HCT116 (cell line): ENCODE measurements around the gene MDH1. TPM values are rescaled to one million over a fixed set of nuclear protein-coding genes. Genes with fewer than 3 reads are reported as not detected.

Experiments
- ATAC-seq: fragments of 200-7000 bp; cut with Tn5 transposase; 2 replicates; pipeline ENCODE4 v1.9.1; 2020; ENCODE audit warnings: mild to moderate bottlenecking, moderate library complexity
- BruUV-seq: library from RNA; stranded (reverse); fragments of 400-500 nt; replicated peaks from 2 replicates; lab custom pipeline; 2021; lab: Mats Ljungman, UMichigan
- CTCF ChIA-PET: fragments of 300-600 bp; sonication (Branson Sonifier 250); formaldehyde crosslinking; loops from one replicate; lab custom pipeline; 2021; ENCODE audit warnings: antibody characterized with exemption; lab: Charles Lee
- POLR2A ChIA-PET: fragments of 300-600, 350-600 bp; sonication (Branson Sonifier 250); formaldehyde crosslinking; loops from one replicate; lab custom pipeline; 2021; ENCODE audit warnings: antibody characterized with exemption; lab: Charles Lee
- RAD21 ChIA-PET, 2 experiments: fragments of 300-600 bp; sonication (Branson Sonifier 250); formaldehyde crosslinking; loops; one replicate each; lab custom pipeline; 2023; ENCODE audit warnings: low total read pairs in 2 of 2; ENCODE audit not compliant: uncharacterized antibody in 2 of 2, unreplicated experiment in 2 of 2, low non-redundant PET in 1 of 2; lab: Charles Lee
- DNase-seq: peaks from one replicate; pipeline ENCODE4 v3.0.0-alpha.2; 2010; ENCODE audit warnings: low read depth, low spot score
- H2AFZ ChIP-seq: fragments of 200-600 bp; shearing (Covaris generic), sonication (generic); 2 replicates; pipeline ENCODE4 v1.6.1; 2017; ENCODE audit warnings: low read depth, mixed run types, mixed read lengths, antibody characterized with exemption, low read length; ENCODE audit not compliant: poor library complexity, severe bottlenecking
- H3K27ac ChIP-seq: 2 replicates; pipeline ENCODE4 v1.5.1; 2012; ENCODE audit warnings: low read depth, low read length
- H3K27me3 ChIP-seq: fragments of 200-600 bp; sonication (generic); 2 replicates; pipeline ENCODE4 v1.6.1; 2016; ENCODE audit warnings: mixed run types, low read length, mixed read lengths; ENCODE audit not compliant: insufficient read depth
- H3K36me3 ChIP-seq, 2 experiments: fragments of 200-500 bp in 1 of 2; fragments of 200-600 bp in 1 of 2; sonication (Bioruptor generic) in 1 of 2; sonication (generic) in 1 of 2; 2 replicates each; pipeline versions ENCODE4 v1.5.1 to v1.6.1; 2014 to 2016; ENCODE audit warnings: low read length in 2 of 2, inconsistent platforms in 1 of 2, mixed read lengths in 1 of 2, mixed run types in 1 of 2; ENCODE audit not compliant: insufficient read depth in 2 of 2, control insufficient read depth in 1 of 2
- H3K4me1 ChIP-seq, 2 experiments: fragments of 200-600 bp in 1 of 2; sonication (generic) in 1 of 2; 2 replicates each; pipeline versions ENCODE4 v1.5.1 to v1.6.1; 2012 to 2017; ENCODE audit warnings: low read length in 2 of 2, inconsistent platforms in 1 of 2, mild to moderate bottlenecking in 1 of 2, mixed read lengths in 1 of 2, mixed run types in 1 of 2, moderate library complexity in 1 of 2; ENCODE audit not compliant: insufficient read depth in 2 of 2, control insufficient read depth in 1 of 2
- H3K4me2 ChIP-seq: fragments of 200-600 bp; sonication (generic); 2 replicates; pipeline ENCODE4 v1.6.1; 2017; ENCODE audit warnings: mixed run types, low read length, mixed read lengths
- H3K4me3 ChIP-seq, 2 experiments: fragments of 200-600 bp in 1 of 2; sonication (generic) in 1 of 2; replicated peaks in 1 of 2; 2 replicates each; pipeline ENCODE4 v1.5.1; 2011 to 2016; ENCODE audit warnings: low read length in 2 of 2, control low read depth in 1 of 2, low read depth in 1 of 2, mild to moderate bottlenecking in 1 of 2, mixed read lengths in 1 of 2, mixed run types in 1 of 2
- H3K79me2 ChIP-seq: fragments of 200-600 bp; sonication (generic); 2 replicates; pipeline ENCODE4 v1.6.1; 2017; ENCODE audit warnings: mild to moderate bottlenecking, mixed run types, low read length, moderate library complexity, mixed read lengths; ENCODE audit not compliant: insufficient read depth
- H3K9ac ChIP-seq: fragments of 200-600 bp; sonication (generic); 2 replicates; pipeline ENCODE4 v1.6.1; 2016; ENCODE audit warnings: low read length, mixed read lengths
- H3K9me2 ChIP-seq: fragments of 200-600 bp; sonication (generic), shearing (Covaris generic); 2 replicates; pipeline ENCODE4 v1.6.1; 2017; ENCODE audit warnings: mixed run types, mild to moderate bottlenecking, moderate library complexity; ENCODE audit not compliant: insufficient read depth
- H3K9me3 ChIP-seq, 2 experiments: fragments of 200-500 bp in 1 of 2; fragments of 200-600 bp in 1 of 2; sonication (Bioruptor generic) in 1 of 2; sonication (generic) in 1 of 2; 2 replicates each; pipeline ENCODE4 v1.6.1; 2014 to 2017; ENCODE audit warnings: low read length in 2 of 2, mixed read lengths in 2 of 2, inconsistent platforms in 1 of 2, low read depth in 1 of 2, mild to moderate bottlenecking in 1 of 2, mixed run types in 1 of 2, moderate library complexity in 1 of 2; ENCODE audit not compliant: control insufficient read depth in 1 of 2, insufficient read depth in 1 of 2
- H4K20me1 ChIP-seq: fragments of 200-600 bp; sonication (generic), shearing (Covaris generic); 2 replicates; pipeline ENCODE4 v1.6.1; 2017; ENCODE audit warnings: mixed run types, mild to moderate bottlenecking, moderate library complexity; ENCODE audit not compliant: insufficient read depth
- CBX3 ChIP-seq: IDR thresholded peaks from 2 replicates; pipeline ENCODE4 v1.6.1; 2012; ENCODE audit warnings: low read depth
- CEBPB ChIP-seq: IDR thresholded peaks from 2 replicates; pipeline ENCODE4 v1.6.1; 2012; ENCODE audit warnings: low read depth
- EGR1 ChIP-seq: IDR thresholded peaks from 2 replicates; pipeline ENCODE4 v1.6.1; 2012; ENCODE audit warnings: low read depth
- ELF1 ChIP-seq: IDR thresholded peaks from 2 replicates; pipeline ENCODE4 v1.6.1; 2012; ENCODE audit warnings: low read depth, borderline replicate concordance
- EZH2phosphoT487 ChIP-seq: fragments of 200-600 bp; IDR thresholded peaks from 2 replicates; pipeline ENCODE4 v1.6.1; 2018; ENCODE audit warnings: antibody characterized with exemption, borderline replicate concordance
- FOSL1 ChIP-seq: IDR thresholded peaks from 2 replicates; pipeline ENCODE4 v1.6.1; 2012; ENCODE audit warnings: low read depth
- JUND ChIP-seq: IDR thresholded peaks from 2 replicates; pipeline ENCODE4 v1.6.1; 2012
- POLR2A ChIP-seq: IDR thresholded peaks from 2 replicates; pipeline ENCODE4 v1.7.0; 2011; ENCODE audit warnings: borderline replicate concordance; ENCODE audit not compliant: insufficient read depth, insufficient read length; ENCODE audit errors: extremely low read depth
- POLR2AphosphoS5 ChIP-seq: IDR thresholded peaks from 2 replicates; pipeline ENCODE4 v1.6.1; 2011; ENCODE audit warnings: mild to moderate bottlenecking, low read depth, low read length, moderate library complexity
- SIN3A ChIP-seq: IDR thresholded peaks from 2 replicates; pipeline ENCODE4 v1.6.1; 2012; ENCODE audit warnings: low read depth
- SP1 ChIP-seq: IDR thresholded peaks from 2 replicates; pipeline ENCODE4 v1.6.1; 2012; ENCODE audit warnings: low read depth
- SRF ChIP-seq: IDR thresholded peaks from 2 replicates; pipeline ENCODE4 v1.6.1; 2012; ENCODE audit warnings: low read depth
- ZFX ChIP-seq: fragments of 450-650 bp; IDR thresholded peaks from 2 replicates; pipeline ENCODE4 v1.6.1; 2017
- ZNF274 ChIP-seq: fragments of 200-500 bp; sonication (Bioruptor generic); IDR thresholded peaks from 2 replicates; pipeline ENCODE4 v1.6.1; 2014; ENCODE audit warnings: mild to moderate bottlenecking, low read depth, low read length, inconsistent platforms
- intact Hi-C: fragments of 100-400 bp; cut with micrococcal nuclease; formaldehyde crosslinking; loops from 2 replicates; pipeline ENCODE4 v1.10.0; 2022
- total RNA-seq: library from RNA; stranded (reverse); gene quantifications from one replicate; pipeline ENCODE4 v1.2.1, GENCODE V29; 2021; ENCODE audit not compliant: unreplicated experiment
- TF ChIP-seq, protein P1 (sequence below), 3 experiments: fragments of 200-600 bp in 1 of 3; sonication (generic) in 1 of 3; IDR thresholded peaks in 2 of 3; conservative IDR thresholded peaks in 1 of 3; 2 replicates each; pipeline ENCODE4 v1.5.1; 2012 to 2017; ENCODE audit warnings: low read depth in 2 of 3, low read length in 2 of 3, antibody characterized with exemption in 1 of 3, borderline replicate concordance in 1 of 3, control low read depth in 1 of 3, mild to moderate bottlenecking in 1 of 3, mixed read lengths in 1 of 3, mixed run types in 1 of 3, moderate library complexity in 1 of 3; ENCODE audit not compliant: insufficient read depth in 1 of 3

Gene MDH1
- total RNA-seq, 1 experiment from 2014 or later, result 192 TPM

DNA sequence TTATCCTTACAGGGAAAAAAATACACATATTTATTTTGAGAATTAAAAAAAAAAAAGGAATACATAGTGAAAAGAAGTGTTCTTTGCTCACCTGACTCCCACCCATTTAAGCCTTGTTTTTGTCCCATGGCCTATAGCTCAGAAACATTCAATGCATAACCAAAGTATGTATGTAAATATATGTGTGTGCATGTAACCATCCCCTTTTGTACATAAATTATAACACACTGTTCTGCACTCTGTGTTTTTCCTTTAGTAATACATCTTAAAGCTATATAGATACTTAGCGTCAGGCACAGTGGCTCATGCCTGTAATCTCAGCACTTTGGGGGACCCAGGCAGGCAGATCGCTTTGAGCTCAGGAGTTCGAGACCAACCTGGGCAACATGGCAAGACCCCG is 21.8 kb downstream of the MDH1 start:
- no peak overlapping the region for H3K4me2 ChIP-seq
- ChIA-PET POLR2A (no interaction called here), RAD21 (no interaction called here), CTCF (no interaction called here)
- no peak overlapping the region for H3K4me3 ChIP-seq
- H2AFZ ChIP-seq, result no peak overlapping the region
- no peaks in the 10 kb centered on the region for H3K79me2 ChIP-seq
- peaks cover 18 to 23% of the 10 kb centered on the region in 2 experiments for H3K4me1 ChIP-seq
- H3K27ac ChIP-seq, result no peak overlapping the region
- no peak for ATAC-seq
- TF ChIP-seq ZNF274 (no peak), CEBPB (no peak), JUND (no peak), EZH2phosphoT487 (no peak), ELF1 (no peak), SP1 (no peak), CBX3 (no peak), EGR1 (no peak), FOSL1 (no peak), SIN3A (no peak), POLR2AphosphoS5 (no peak), SRF (no peak), POLR2A (no peak), ZFX (no peak)
- TF ChIP-seq, protein P1, sequence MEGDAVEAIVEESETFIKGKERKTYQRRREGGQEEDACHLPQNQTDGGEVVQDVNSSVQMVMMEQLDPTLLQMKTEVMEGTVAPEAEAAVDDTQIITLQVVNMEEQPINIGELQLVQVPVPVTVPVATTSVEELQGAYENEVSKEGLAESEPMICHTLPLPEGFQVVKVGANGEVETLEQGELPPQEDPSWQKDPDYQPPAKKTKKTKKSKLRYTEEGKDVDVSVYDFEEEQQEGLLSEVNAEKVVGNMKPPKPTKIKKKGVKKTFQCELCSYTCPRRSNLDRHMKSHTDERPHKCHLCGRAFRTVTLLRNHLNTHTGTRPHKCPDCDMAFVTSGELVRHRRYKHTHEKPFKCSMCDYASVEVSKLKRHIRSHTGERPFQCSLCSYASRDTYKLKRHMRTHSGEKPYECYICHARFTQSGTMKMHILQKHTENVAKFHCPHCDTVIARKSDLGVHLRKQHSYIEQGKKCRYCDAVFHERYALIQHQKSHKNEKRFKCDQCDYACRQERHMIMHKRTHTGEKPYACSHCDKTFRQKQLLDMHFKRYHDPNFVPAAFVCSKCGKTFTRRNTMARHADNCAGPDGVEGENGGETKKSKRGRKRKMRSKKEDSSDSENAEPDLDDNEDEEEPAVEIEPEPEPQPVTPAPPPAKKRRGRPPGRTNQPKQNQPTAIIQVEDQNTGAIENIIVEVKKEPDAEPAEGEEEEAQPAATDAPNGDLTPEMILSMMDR (IDR thresholded peaks at IDR 0.05 in 2 of 3, conservative IDR thresholded peaks at IDR 0.05 in 1 of 3; ENCODE audit: borderline replicate concordance in 1 of 3, insufficient read depth in 1 of 3, low read depth in 2 of 3, low read length in 2 of 3), result no peak
- no TSS peak for BruUV-seq
- no peaks in the 10 kb centered on the region for H3K9me3 ChIP-seq
- H3K27me3 ChIP-seq, result no peaks in the 10 kb centered on the region
- no peaks in the 10 kb centered on the region for H4K20me1 ChIP-seq
- H3K9me2 ChIP-seq, result no peaks in the 10 kb centered on the region
- peaks cover 13 to 16% of the 10 kb centered on the region in 2 experiments for H3K36me3 ChIP-seq
- H3K9ac ChIP-seq, result no peak overlapping the region
- no peak for DNase-seq
- intact Hi-C loops, result no loop called here
